HT1080 (cell line): ENCODE results near the gene NME8. TPM values are rescaled to one million over a fixed set of nuclear protein-coding genes. Genes with fewer than 3 reads are reported as not detected.
A peak's percentile ranks its signal among the peaks of the same experiment; 100 is the strongest.

Source experiments
- DNase-seq: peaks from one replicate; pipeline ENCODE4 v3.0.0-alpha.2; 2015; ENCODE audit warnings: low read depth
- total RNA-seq: library from RNA; depleted of rRNA; stranded (reverse); fragments of >200 nt; shearing (Covaris generic); gene quantifications from 2 replicates; pipeline ENCODE4 v1.2.3, GENCODE V29; 2014; rRNA removed

Gene NME8
- total RNA-seq, 1 experiment from 2014 or later: not detected

DNA sequence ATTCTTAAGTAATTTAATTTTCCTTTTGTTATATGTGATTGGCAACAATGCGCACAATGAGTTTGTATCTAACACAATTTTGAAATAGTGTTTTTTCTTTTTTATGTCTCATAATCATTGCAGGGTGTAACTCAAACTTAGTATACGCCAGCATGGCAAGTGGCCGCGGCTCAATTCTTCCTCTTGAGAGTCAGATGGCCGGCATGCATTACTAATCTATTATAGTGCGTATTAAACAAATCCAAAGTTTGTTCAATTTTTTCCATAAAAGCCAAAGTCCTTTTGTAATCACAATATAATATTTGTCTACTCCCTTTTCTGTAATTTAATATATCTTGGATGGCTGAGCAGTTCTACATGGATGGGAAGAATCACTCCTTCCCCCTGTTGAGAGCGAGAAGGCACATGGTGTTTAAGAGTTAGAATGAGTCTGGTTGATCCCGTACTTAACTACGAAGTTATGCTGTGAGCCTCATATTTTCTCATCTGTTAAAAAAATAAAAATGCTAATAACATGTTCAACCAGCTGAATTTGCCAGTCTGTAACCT lies 84.7 kb downstream of the NME8 start:
- DNase-seq: no peak

DNA sequence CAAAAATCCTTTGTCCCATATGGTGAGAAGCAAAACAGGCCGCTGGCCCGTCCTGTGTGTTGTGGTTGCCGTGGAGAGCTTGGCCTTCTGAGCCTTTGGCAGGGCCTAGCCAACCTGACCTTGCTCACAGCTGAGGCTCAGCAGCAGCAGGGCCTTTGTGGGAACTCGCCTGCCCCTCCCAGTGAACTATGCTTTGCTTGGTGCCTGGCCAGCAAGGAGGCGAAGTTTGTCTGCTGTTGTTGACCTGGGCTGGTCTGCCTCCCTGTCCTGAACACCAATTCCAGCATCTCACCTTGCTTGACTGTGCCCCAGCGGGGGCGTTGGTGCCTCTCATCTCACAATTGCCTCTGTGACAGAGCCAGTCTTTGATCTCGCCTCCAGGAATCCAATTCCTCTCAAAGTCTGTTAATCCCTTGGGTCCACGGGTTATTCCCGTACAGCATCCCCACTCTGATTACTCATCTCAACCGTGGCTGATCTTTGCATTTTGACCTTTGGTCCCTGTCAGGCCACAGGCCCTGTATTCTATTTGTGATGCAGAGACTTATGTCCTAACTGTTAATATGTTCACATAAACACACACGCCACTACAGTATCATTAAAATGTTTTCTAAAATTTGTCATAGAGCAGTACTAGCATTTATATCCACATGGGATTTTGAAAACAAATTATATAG lies 94.7 kb downstream of the NME8 start:
- DNase-seq: no peak

DNA sequence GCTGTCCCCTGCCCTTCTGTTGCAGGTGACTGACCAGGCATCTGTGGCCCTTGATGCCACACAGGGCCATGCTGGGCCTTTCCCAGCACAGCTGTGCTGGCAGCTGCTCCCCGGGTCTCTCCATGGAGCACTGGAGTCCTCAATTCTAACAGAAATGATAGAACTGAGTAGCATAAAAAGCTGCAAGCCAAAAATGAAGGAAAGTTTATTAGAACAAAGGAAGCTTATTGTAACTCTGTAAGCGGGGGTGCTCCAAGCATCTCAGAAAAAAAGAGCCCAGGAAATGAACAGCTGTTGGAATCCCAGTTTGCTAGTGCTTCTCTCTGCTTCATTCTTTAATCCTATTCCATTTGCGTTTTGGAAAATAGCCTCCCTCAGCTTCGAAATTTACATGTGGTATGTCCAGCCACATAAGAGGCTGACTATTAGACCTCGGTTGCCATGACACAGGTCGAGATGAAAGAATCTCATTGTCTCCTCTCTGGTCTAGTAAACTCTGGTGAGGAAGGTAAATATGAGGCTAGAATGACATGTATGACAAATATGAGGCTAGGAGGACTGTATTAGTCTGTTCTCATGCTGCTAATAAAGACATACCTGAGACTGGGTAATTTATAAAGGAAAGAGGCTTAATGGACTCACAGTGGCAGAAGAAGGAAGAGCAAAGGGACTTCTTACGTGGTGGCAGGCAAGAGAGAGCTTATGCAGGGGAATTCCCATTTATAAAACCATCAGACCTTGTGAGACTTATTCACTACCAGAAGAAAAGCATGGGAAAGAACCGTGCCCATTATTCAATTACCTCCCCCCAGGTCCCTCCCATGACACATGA lies 95.7 kb downstream of the NME8 start:
- DNase-seq: peak; percentile 25

DNA sequence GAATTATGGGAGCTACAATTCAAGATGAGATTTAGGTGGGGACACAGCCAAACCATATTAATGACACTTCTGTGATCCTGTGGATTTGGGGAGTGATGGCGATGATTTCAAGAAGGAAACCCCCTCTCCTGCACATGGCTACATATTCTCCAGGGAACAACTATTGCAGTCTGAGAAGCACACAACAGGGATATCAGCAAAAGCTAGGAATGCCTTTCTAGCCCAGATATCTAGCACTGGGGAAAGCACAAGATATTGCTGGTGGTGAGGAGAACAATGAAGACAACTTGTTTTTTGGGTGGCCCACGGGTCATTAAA lies 96.3 kb downstream of the NME8 start:
- no peak for DNase-seq

DNA sequence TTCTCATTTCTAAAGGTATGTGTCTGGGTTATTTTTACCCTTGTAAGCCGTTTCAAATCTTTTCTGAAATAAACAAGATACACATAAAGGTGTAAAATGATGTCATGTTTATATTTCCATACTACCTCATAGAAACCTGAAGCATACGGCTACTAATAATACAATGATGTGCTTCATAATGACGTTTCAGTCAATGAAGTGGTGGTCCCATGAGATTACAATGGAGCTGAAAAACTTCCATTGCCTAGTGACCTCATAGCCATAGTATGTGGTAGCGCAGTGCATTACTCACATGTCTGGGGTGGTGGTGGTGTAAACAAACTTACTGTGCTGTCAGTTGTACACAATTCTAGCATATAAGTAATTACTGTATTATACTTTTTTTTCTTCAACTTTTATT lies 96.9 kb downstream of the NME8 start:
- no peak for DNase-seq

DNA sequence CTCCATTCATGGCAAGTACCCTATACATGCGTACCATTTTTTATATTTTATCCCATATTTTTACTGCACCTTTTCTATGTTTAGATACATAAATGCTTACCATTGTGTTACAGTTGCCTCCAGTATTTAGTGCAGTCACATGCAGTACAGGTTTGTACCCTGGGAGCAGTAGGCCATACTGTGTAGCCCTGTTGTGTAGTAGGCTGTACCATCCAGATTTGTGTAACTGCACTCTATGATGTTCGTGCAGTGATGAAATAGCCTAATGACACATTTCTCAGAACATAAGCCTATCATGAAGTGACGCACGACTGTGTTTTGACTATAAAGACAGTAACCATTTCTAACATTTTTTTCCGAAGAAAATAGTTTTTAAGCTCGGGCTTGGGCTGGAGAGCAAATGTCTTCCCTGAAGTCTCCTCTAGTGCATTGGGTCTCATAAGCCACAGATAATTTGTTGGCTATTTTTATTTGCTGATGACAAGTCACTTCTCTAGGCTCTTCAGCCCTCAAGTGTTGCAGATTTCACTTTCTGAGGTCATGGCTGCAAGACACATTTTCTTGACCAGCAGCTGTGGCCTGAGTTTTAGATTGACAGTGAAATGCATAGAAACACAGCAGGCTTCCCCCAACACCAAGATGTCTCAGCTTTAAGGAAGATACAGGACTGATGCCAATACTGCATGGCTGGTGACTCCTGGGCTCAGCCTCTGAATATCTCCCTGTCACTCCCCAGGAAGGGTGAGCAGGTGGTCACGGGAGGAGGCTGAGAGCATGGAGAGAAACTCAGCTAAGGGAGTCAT lies 98.9 kb downstream of the NME8 start:
- no peak for DNase-seq

DNA sequence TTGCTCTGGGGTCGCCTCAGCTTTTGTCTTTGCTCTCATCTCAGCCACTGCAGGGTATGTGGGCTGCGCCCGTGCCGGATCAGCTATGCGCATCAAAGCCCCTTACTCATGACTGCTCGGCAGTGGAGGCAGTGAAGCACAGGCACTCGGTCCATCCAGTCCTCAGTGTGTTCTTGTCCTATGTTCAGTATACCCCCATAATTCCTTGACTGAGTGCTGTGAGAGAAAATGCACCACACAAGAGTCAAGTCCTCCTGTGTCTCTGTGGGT lies 99.5 kb downstream of the NME8 start:
- no peak for DNase-seq

Other genes starting within 250 kb of the NME8 start
- gene GPR141, start 164.8 kb upstream of the NME8 start, total RNA-seq: not detected in 2 replicates
- gene SFRP4, start 68.2 kb downstream of the NME8 start, total RNA-seq: 0.03 TPM in 1 of 2 replicates, not detected in the other
- 44.0 and 48.6 TPM in 2 replicates for gene EPDR1, start 72.0 kb downstream of the NME8 start, total RNA-seq